Liver (tissue), 3 donors: ENCODE data around the gene SLC45A2.

Source experiments
- ATF3 ChIP-seq: IDR thresholded peaks from 2 replicates; pipeline ENCODE4 v1.6.1; 2016; ENCODE audit warnings: antibody characterized with exemption
- CTCF ChIP-seq: fragments of 150-350 bp; IDR thresholded peaks from 2 replicates; pipeline ENCODE4 v1.5.1; 2017; ENCODE audit warnings: improper control_type of control experiment, low read depth, low read length; ENCODE audit not compliant: missing input control
- FOXA1 ChIP-seq: IDR thresholded peaks from 2 replicates; pipeline ENCODE4 v1.6.1; 2016; ENCODE audit warnings: antibody characterized with exemption
- MAX ChIP-seq: IDR thresholded peaks from 2 replicates; pipeline ENCODE4 v1.6.1; 2016; ENCODE audit warnings: antibody characterized with exemption
- NR2F2 ChIP-seq: IDR thresholded peaks from 2 replicates; pipeline ENCODE4 v1.6.1; 2016; ENCODE audit warnings: antibody characterized with exemption
- RAD21 ChIP-seq, 2 donors: IDR thresholded peaks; 2 replicates each; pipeline ENCODE4 v1.6.1; 2016; ENCODE audit warnings: antibody characterized with exemption in 2 of 2, mild to moderate bottlenecking in 2 of 2
- REST ChIP-seq: IDR thresholded peaks from 2 replicates; pipeline ENCODE4 v1.6.1; 2016; ENCODE audit warnings: antibody characterized with exemption, mild to moderate bottlenecking
- SP1 ChIP-seq: IDR thresholded peaks from 2 replicates; pipeline ENCODE4 v1.6.1; 2018; ENCODE audit warnings: antibody characterized with exemption, mild to moderate bottlenecking
- TAF1 ChIP-seq: conservative IDR thresholded peaks from 2 replicates; pipeline ENCODE4 v1.6.1; 2016; ENCODE audit warnings: antibody characterized with exemption, mild to moderate bottlenecking
- YY1 ChIP-seq: IDR thresholded peaks from 2 replicates; pipeline ENCODE4 v1.6.1; 2016; ENCODE audit warnings: antibody characterized with exemption, mild to moderate bottlenecking
- donor health status: healthy.
- donor health status: healthy.

- TF ChIP-seq FOXA1 (no peak), RAD21 (IDR thresholded peaks at IDR 0.05) (peak in 1 of 2 donors; percentile 41), CTCF (no peak), SP1 (peak; percentile 41), ATF3 (no peak), NR2F2 (no peak), REST (no peak), MAX (no peak), TAF1 (no peak), YY1 (peak; percentile 29)
Observed at GRCh38 chr5:34012791-34013190, 28.3 kb upstream of the SLC45A2 start.
